Keratinocyte (primary cell): ENCODE data around the gene MADD.

Source experiments
- CTCF ChIP-seq, 3 experiments: IDR thresholded peaks in 1 of 3; conservative IDR thresholded peaks in 1 of 3; optimal IDR thresholded peaks in 1 of 3; 2 replicates in 2 of 3; 3 replicates in 1 of 3; pipeline versions ENCODE3 to v1.5.1; 2011; ENCODE audit warnings: low read length in 3 of 3, mild to moderate bottlenecking in 3 of 3, moderate library complexity in 2 of 3, control low read depth in 1 of 3, inconsistent platforms in 1 of 3; ENCODE audit not compliant: insufficient read depth in 2 of 3; ENCODE audit errors: extremely low read depth in 1 of 3
- EZH2 ChIP-seq: IDR thresholded peaks from one replicate; pipeline ENCODE4 v1.6.1; 2012; ENCODE audit warnings: inconsistent platforms, mild to moderate bottlenecking, low read length, moderate library complexity

- TF ChIP-seq EZH2 (no peak), CTCF (optimal IDR thresholded peaks at IDR 0.05 in 1 of 3, IDR thresholded peaks at IDR 0.05 in 1 of 3, conservative IDR thresholded peaks at IDR 0.05 in 1 of 3; ENCODE audit: extremely low read depth in 1 of 3, insufficient read depth in 2 of 3, low read length in 3 of 3) (no peak)
Observed at GRCh38 chr11:47352556-47352955, 82.6 kb downstream of the MADD start, which contains the start of gene MYBPC3.
